ENCODE data around the gene VBP1. TPM values are rescaled to one million over a fixed set of nuclear protein-coding genes. Genes with fewer than 3 reads are reported as not detected.

The VBP1 gene
- 64.0 and 84.7 TPM in 2 replicates for total RNA-seq

GRCh38 chrX:155216179-155216939 is at the start of gene VBP1:
VBP1 (plus strand) TSS chrX:155216460; CDS start chrX:155216483, 23 bp downstream.

GRCh38 chrX:155263854-155264628 is 47.8 kb downstream of the VBP1 start, which contains the start of gene RAB39B:
RAB39B (minus strand) TSS chrX:155264491; CDS start chrX:155264288, 203 bp downstream.

Other genes starting within 250 kb of the VBP1 start
- 0.86 and 2.3 TPM in 2 replicates for gene F8, start 193.7 kb upstream of the VBP1 start, total RNA-seq
- gene FUNDC2, start 189.6 kb upstream of the VBP1 start, total RNA-seq: 55.6 and 70.4 TPM in 2 replicates
- gene CMC4, start 145.3 kb upstream of the VBP1 start, total RNA-seq: 17.6 and 22.7 TPM in 2 replicates
- 0.86 and 1.4 TPM in 2 replicates for gene MTCP1, start 145.3 kb upstream of the VBP1 start, total RNA-seq
- 12.8 and 19.0 TPM in 2 replicates for gene BRCC3, start 145.0 kb upstream of the VBP1 start, total RNA-seq
- gene RAB39B, start 48.0 kb downstream of the VBP1 start, total RNA-seq: 0.35 TPM in 1 of 2 replicates, not detected in the other
- under 0.01 TPM in 1 of 2 replicates, not detected in the other for gene CLIC2, start 118.2 kb downstream of the VBP1 start, total RNA-seq
- gene F8A2, start 165.6 kb downstream of the VBP1 start, total RNA-seq: not detected in 2 replicates
- gene F8A3, start 242.2 kb downstream of the VBP1 start, total RNA-seq: 1.2 and 3.5 TPM in 2 replicates